PC-3 (cell line): Measurements from ENCODE around the gene UNK. TPM values are rescaled to one million over a fixed set of nuclear protein-coding genes. Genes with fewer than 3 reads are reported as not detected.
"Not testable (repeated sequence)": the region's sequence is repeated elsewhere in the genome, so short reads cannot be mapped to it uniquely, and the experiment has no call there.

Source experiments
- ATAC-seq: fragments of 200-7000 bp; cut with Tn5 transposase; 2 replicates; pipeline ENCODE4 v1.9.1; 2020; ENCODE audit warnings: mild to moderate bottlenecking, moderate library complexity
- BruUV-seq: library from RNA; stranded (reverse); fragments of 400-500 nt; replicated peaks from 2 replicates; lab custom pipeline; 2021; lab: Mats Ljungman, UMichigan
- CTCF ChIA-PET: fragments of 300-600 bp; sonication (Branson Sonifier 250); formaldehyde crosslinking; loops from one replicate; lab custom pipeline; 2022; ENCODE audit warnings: antibody characterized with exemption; lab: Charles Lee
- POLR2A ChIA-PET: fragments of 300-600 bp; sonication (Branson Sonifier 250); formaldehyde crosslinking; loops from one replicate; lab custom pipeline; 2022; ENCODE audit warnings: antibody characterized with exemption; ENCODE audit not compliant: unreplicated experiment; lab: Charles Lee
- DNase-seq: peaks from one replicate; pipeline ENCODE4 v3.0.0-alpha.2; 2015
- H2AFZ ChIP-seq: fragments of 300-600 bp; sonication (generic); 2 replicates; pipeline ENCODE4 v1.6.0; 2016; ENCODE audit warnings: antibody characterized with exemption, low read length
- H3F3A ChIP-seq: fragments of 300-600 bp; sonication (generic); one replicate; pipeline ENCODE4 v1.6.0; 2017; ENCODE audit warnings: antibody characterized with exemption, low read length, control low read depth, mild to moderate bottlenecking; ENCODE audit not compliant: unreplicated experiment
- H3K27ac ChIP-seq: fragments of 300-600 bp; sonication (generic); 2 replicates; pipeline ENCODE4 v1.5.1; 2016; ENCODE audit warnings: mild to moderate bottlenecking, low read length
- H3K27me3 ChIP-seq: fragments of 300-600 bp; sonication (generic); 2 replicates; pipeline ENCODE4 v1.6.1; 2016; ENCODE audit warnings: low read length, mixed read lengths
- H3K36me3 ChIP-seq: fragments of 300-600 bp; sonication (generic); 2 replicates; pipeline ENCODE4 v1.6.1; 2016; ENCODE audit warnings: low read depth, mixed run types, low read length, mixed read lengths
- H3K4me1 ChIP-seq: fragments of 300-600 bp; sonication (generic); 2 replicates; pipeline ENCODE4 v1.5.1; 2016; ENCODE audit warnings: low read length; ENCODE audit not compliant: insufficient read depth
- H3K4me2 ChIP-seq: fragments of 300-600 bp; sonication (generic); 2 replicates; pipeline ENCODE4 v1.6.0; 2016; ENCODE audit warnings: low read length
- H3K4me3 ChIP-seq: fragments of 300-600 bp; sonication (generic); 2 replicates; pipeline ENCODE4 v1.5.1; 2016; ENCODE audit warnings: mild to moderate bottlenecking, low read length, mixed read lengths
- H3K79me2 ChIP-seq: fragments of 300-600 bp; sonication (generic); 2 replicates; pipeline ENCODE4 v1.6.1; 2017; ENCODE audit warnings: low read length, mixed read lengths
- H3K9ac ChIP-seq: fragments of 300-600 bp; sonication (generic); 2 replicates; pipeline ENCODE4 v1.6.0; 2016; ENCODE audit warnings: mild to moderate bottlenecking, low read length
- H3K9me2 ChIP-seq: fragments of 300-600 bp; sonication (generic); replicated peaks from 2 replicates; pipeline ENCODE4 v1.6.1; 2016; ENCODE audit warnings: mixed run types, low read length, mixed read lengths
- H3K9me3 ChIP-seq: fragments of 300-600 bp; sonication (generic); 2 replicates; pipeline ENCODE4 v1.6.1; 2016; ENCODE audit warnings: low read length, mixed read lengths
- H4K20me1 ChIP-seq: fragments of 300-600 bp; sonication (generic); 2 replicates; pipeline ENCODE4 v1.6.1; 2016; ENCODE audit warnings: low read length, mixed read lengths
- CTCF ChIP-seq: fragments of 300-600 bp; sonication (generic); conservative IDR thresholded peaks from 2 replicates; pipeline ENCODE4 v1.5.1; 2017; ENCODE audit warnings: antibody characterized with exemption, low read depth, mild to moderate bottlenecking, low read length
- EZH2 ChIP-seq: fragments of 300-600 bp; sonication (generic); IDR thresholded peaks from one replicate; pipeline ENCODE4 v1.6.1; 2017; ENCODE audit warnings: antibody characterized with exemption, mild to moderate bottlenecking, low read length; ENCODE audit not compliant: unreplicated experiment
- EZH2phosphoT487 ChIP-seq: fragments of 300-600 bp; sonication (generic); IDR thresholded peaks from 2 replicates; pipeline ENCODE4 v1.6.1; 2018; ENCODE audit warnings: mild to moderate bottlenecking, antibody characterized with exemption, low read length, borderline replicate concordance
- intact Hi-C: fragments of 100-400 bp; cut with micrococcal nuclease; formaldehyde crosslinking; loops from 2 replicates; pipeline ENCODE4 v1.9.0; 2023
- total RNA-seq: library from RNA; depleted of rRNA; stranded (reverse); fragments of >200 nt; gene quantifications from 2 replicates; pipeline ENCODE4 v1.2.3, GENCODE V29; 2014

Gene UNK
- total RNA-seq, 1 experiment from 2014 or later = 21.8 TPM

GRCh38 chr17:75861927-75862317, 77.3 kb downstream of the UNK start:
- H3K4me3 ChIP-seq = no peak overlapping the region
- H3K4me1 ChIP-seq = no peaks in the 10 kb centered on the region
- no peaks in the 10 kb centered on the region for H3K79me2 ChIP-seq
- no peak for TF ChIP-seq EZH2phosphoT487
- TF ChIP-seq EZH2 = no peak
- no peak for TF ChIP-seq CTCF
- intact Hi-C loops = no loop called here
- H4K20me1 ChIP-seq = no peaks in the 10 kb centered on the region
- no peaks in the 10 kb centered on the region for H3K9me3 ChIP-seq
- H3K9me2 ChIP-seq = no peaks in the 10 kb centered on the region
- ChIA-PET CTCF (no interaction called here), POLR2A (no interaction called here)
- no peak overlapping the region for H2AFZ ChIP-seq
- H3K27me3 ChIP-seq = no peaks in the 10 kb centered on the region
- H3K36me3 ChIP-seq = no peaks in the 10 kb centered on the region
- no TSS peak for BruUV-seq
- no peaks in the 10 kb centered on the region for H3F3A ChIP-seq
- no peak overlapping the region for H3K27ac ChIP-seq
- ATAC-seq = no peak
- DNase-seq = no peak
- no peak overlapping the region for H3K9ac ChIP-seq
- no peak overlapping the region for H3K4me2 ChIP-seq

- POLR2A ChIA-PET = interaction anchor here (0.6 kb wide), 2 partner anchors 154 to 530 kb away, joined by 5 to 6 read pairs; no protein-coding TSS in a partner anchor
Measured at GRCh38 chr17:75864448-75864871, 79.9 kb downstream of the UNK start.

GRCh38 chr17:75864887-75865286, 80.3 kb downstream of the UNK start:
- BruUV-seq, H3K79me2 ChIP-seq, CTCF ChIA-PET, H3K9ac ChIP-seq, intact Hi-C loops, ATAC-seq, H3K4me1 ChIP-seq, H4K20me1 ChIP-seq, H3K27ac ChIP-seq, H3K36me3 ChIP-seq, H3K4me3 ChIP-seq, DNase-seq, H3K27me3 ChIP-seq, H3K4me2 ChIP-seq, H3K9me2 ChIP-seq, H3K9me3 ChIP-seq, H3F3A ChIP-seq, H2AFZ ChIP-seq: not testable (repeated sequence)
- POLR2A ChIA-PET = interaction anchor here (0.6 kb wide), 2 partner anchors 154 to 529 kb away, joined by 5 to 6 read pairs; no protein-coding TSS in a partner anchor

More at GRCh38 chr17:75864448-75864871, 79.9 kb downstream of the UNK start:
- H3K9me2 ChIP-seq = no peaks in the 10 kb centered on the region
- no peak for TF ChIP-seq EZH2phosphoT487
- no peak for TF ChIP-seq CTCF
- no peak for TF ChIP-seq EZH2
- no peak overlapping the region for H2AFZ ChIP-seq
- no peaks in the 10 kb centered on the region for H3K36me3 ChIP-seq
- H3K9me3 ChIP-seq = no peaks in the 10 kb centered on the region
- intact Hi-C loops = no loop called here
- ATAC-seq (no peak), DNase-seq (no peak)
- H3F3A ChIP-seq = no peaks in the 10 kb centered on the region
- H3K4me1 ChIP-seq = peaks cover 2% of the 10 kb centered on the region; the same call in 1 of the 2 replicates
- no peak overlapping the region for H3K4me2 ChIP-seq
- no peaks in the 10 kb centered on the region for H3K79me2 ChIP-seq
- H4K20me1 ChIP-seq = no peaks in the 10 kb centered on the region
- no peak overlapping the region for H3K4me3 ChIP-seq
- no TSS peak for BruUV-seq
- no peaks in the 10 kb centered on the region for H3K27me3 ChIP-seq
- CTCF ChIA-PET = no interaction called here
- H3K27ac ChIP-seq = no peak overlapping the region
- H3K9ac ChIP-seq = no peak overlapping the region

- H4K20me1 ChIP-seq, H3K79me2 ChIP-seq, H3K4me2 ChIP-seq, H2AFZ ChIP-seq, CTCF ChIA-PET, H3K27me3 ChIP-seq, DNase-seq, H3K9ac ChIP-seq, H3K9me2 ChIP-seq, BruUV-seq, H3K36me3 ChIP-seq, H3K9me3 ChIP-seq, POLR2A ChIA-PET, H3K4me1 ChIP-seq, H3F3A ChIP-seq, intact Hi-C loops, ATAC-seq, H3K4me3 ChIP-seq, H3K27ac ChIP-seq: not testable (repeated sequence)
Measured at GRCh38 chr17:75865404-75866188, 81.0 kb downstream of the UNK start.

- not testable (repeated sequence) for H3K27ac ChIP-seq
Measured at GRCh38 chr17:75868730-75869281, 84.2 kb downstream of the UNK start.

More at GRCh38 chr17:75868730-75869281, 84.2 kb downstream of the UNK start:
- CTCF ChIA-PET, H3K4me3 ChIP-seq, H3K79me2 ChIP-seq, H3K9me3 ChIP-seq, H3K4me2 ChIP-seq, H3K9ac ChIP-seq, intact Hi-C loops, DNase-seq, BruUV-seq, H4K20me1 ChIP-seq, ATAC-seq, H3K27me3 ChIP-seq, POLR2A ChIA-PET, H3K36me3 ChIP-seq, H3K9me2 ChIP-seq, H2AFZ ChIP-seq, H3F3A ChIP-seq: not testable (repeated sequence)
- H3K4me1 ChIP-seq = peaks cover 17% of the 10 kb centered on the region
